Adrenal gland (tissue), 12 donors: ENCODE data around the gene NFIB. TPM values are rescaled to one million over a fixed set of nuclear protein-coding genes. Genes with fewer than 3 reads are reported as not detected.

Experiments
- DNase-seq, 7 donors: peaks; one replicate each; pipeline ENCODE4 v3.0.0-alpha.2; 2019 to 2020
- H3K27ac ChIP-seq, 5 donors: fragments of 200-600 bp; sonication (generic) in 4 of 5; 1 replicate in 3 of 5; 2 replicates in 2 of 5; pipeline versions ENCODE4 v1.5.1 to v1.8.0; 2016 to 2020; ENCODE audit warnings: mild to moderate bottlenecking in 1 of 5
- H3K27me3 ChIP-seq: fragments of 200-600 bp; 2 replicates; pipeline ENCODE4 v1.8.0; 2021
- H3K36me3 ChIP-seq, 2 donors: fragments of 200-600 bp; replicated peaks in 1 of 2; 1 replicate in 1 of 2; 2 replicates in 1 of 2; pipeline versions ENCODE4 v1.5.1 to v1.8.0; 2018 to 2022
- H3K4me1 ChIP-seq, 2 donors: fragments of 200-600 bp; replicated peaks in 1 of 2; 1 replicate in 1 of 2; 2 replicates in 1 of 2; pipeline versions ENCODE4 v1.5.1 to v1.8.0; 2018 to 2021
- H3K4me3 ChIP-seq, 4 donors: fragments of 200-600 bp; sonication (generic) in 3 of 4; one replicate each; pipeline ENCODE4 v1.5.1; 2016 to 2018
- H3K9me3 ChIP-seq, 3 donors: fragments of 200-600 bp; sonication (generic) in 1 of 3; replicated peaks in 1 of 3; 1 replicate in 2 of 3; 2 replicates in 1 of 3; pipeline versions ENCODE4 v1.5.1 to v1.8.0; 2016 to 2021
- POLR2A ChIP-seq, 2 donors: fragments of 450-650 bp; IDR thresholded peaks; one replicate each; pipeline ENCODE4 v1.6.1; 2017; ENCODE audit warnings: antibody characterized with exemption in 2 of 2, mild to moderate bottlenecking in 2 of 2, moderate library complexity in 1 of 2
- WGBS, 4 donors: extraction: QIAGEN DNeasy Blood & Tissue Kit in 2 of 4; methylation state at CpG; one replicate each; pipeline versions ENCODE4 v1.1.5 to v1.1.7; 2013 to 2017; 5-methylcytosine and 5-hydroxymethylcytosine counted together
- intact Hi-C, 2 donors: fragments of 100-400 bp; cut with DNase I; formaldehyde crosslinking; loops; one replicate each; pipeline versions ENCODE4 v1.14.1 to v1.15.0; 2022 to 2023
- polyA plus RNA-seq, 3 donors: library from polyadenylated mRNA; stranded (reverse); fragments of 200-250 nt in 2 of 3; fragments of 350-450 nt in 1 of 3; fragmentation: Illumina TruSeq in 1 of 3; extraction: RNeasy Lipid Tissue Mini Kit (QIAGEN cat#74804) in 1 of 3; gene quantifications; one replicate each; pipeline ENCODE4 v1.2.3, GENCODE V29; 2013 to 2014
- total RNA-seq, 9 donors: library from RNA; depleted of rRNA in 4 of 9; stranded (reverse); fragments of >200 nt in 4 of 9; fragments of 120-200 nt in 1 of 9; fragmentation: NEBNext Ultra II Directional in 1 of 9; extraction: Animal tissue kit (Norgen Biotek cat#: 25700) in 1 of 9; gene quantifications; one replicate each; pipeline versions ENCODE4 v1.1.0 to v1.2.4, GENCODE V29; 2013 to 2023
- TF ChIP-seq, protein P1 (sequence below), 6 experiments: fragments of 450-650 bp in 4 of 6; fragments of 200-600 bp in 2 of 6; sonication (generic) in 1 of 6; IDR thresholded peaks; 1 replicate in 5 of 6; 2 replicates in 1 of 6; pipeline versions ENCODE4 v1.5.1 to v1.8.0; 2016 to 2021; ENCODE audit warnings: antibody characterized with exemption in 6 of 6, mild to moderate bottlenecking in 2 of 6, moderate library complexity in 1 of 6
- donor health status: healthy with polysubstance abuse.
- donor health status: Bipolar disorder and iron deficiency.
- donor health status: DM: yes; HTN: yes; CAD: no.
- donor health status: DM: no; HTN: no; CAD: no.
- donor health status: DM: no; HTN: no; CAD: no.
- donor health status: DM: yes; HTN: yes; CAD: no.

NFIB gene
- total and polyA plus RNA-seq, 12 donors, result 10.9 to 84.1 (median 43.0) TPM

DNA sequence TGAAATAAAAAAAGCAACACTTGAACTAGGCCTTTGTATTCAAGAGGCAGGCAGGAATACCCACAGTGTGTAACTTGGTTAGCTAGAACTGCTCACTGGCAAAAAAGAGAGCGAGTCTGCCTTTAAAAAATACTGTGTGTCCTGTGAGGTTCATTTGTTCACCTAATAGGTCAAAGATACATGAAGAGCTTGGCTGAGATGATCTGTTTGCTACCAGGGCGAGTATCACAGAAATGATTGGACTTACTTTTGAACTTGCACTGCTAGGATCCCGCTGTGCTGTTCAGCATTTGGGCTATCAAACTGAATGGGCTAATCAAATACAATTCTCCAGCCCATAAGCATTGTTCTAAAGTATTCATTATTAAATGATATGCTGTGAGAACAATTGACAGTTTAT is 229.1 kb downstream of the NFIB start:
- intact Hi-C loops, result no loop called here
- 81 to 94% (median 92%) methylated on average over 3 of the region's 3 CpGs for WGBS, 4 donors

DNA sequence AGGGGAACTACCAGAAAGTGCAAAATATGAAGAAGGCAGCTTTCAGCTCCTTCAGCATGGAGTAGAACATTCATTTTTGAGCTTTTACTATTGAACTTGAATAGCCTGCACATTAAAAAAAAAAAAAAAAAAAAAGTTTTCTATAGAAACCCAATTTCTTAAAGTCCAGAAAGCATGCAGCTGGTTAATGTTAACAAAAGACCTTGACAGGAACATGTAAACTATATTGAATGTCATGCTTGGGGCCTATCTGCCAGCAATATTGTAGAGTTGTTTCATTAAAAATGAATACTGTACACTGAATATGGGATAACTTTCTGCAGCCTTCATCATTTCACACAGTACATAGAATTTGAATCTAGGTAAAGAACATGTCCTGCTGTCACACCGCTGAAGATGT is 230.6 kb downstream of the NFIB start:
- H3K27me3 ChIP-seq, result no peaks in the 10 kb centered on the region
- DNase-seq, result no peak
- intact Hi-C loops, result no loop called here
- H3K27ac ChIP-seq, result no peak overlapping the region
- WGBS, 4 donors, result 93 to 100% (median 100%) methylated on average over 1 of the region's 1 CpG
- no peak overlapping the region for H3K4me3 ChIP-seq
- H3K36me3 ChIP-seq, result peaks cover 0 to 3% of the 10 kb centered on the region in 2 donors
- no peaks in the 10 kb centered on the region for H3K4me1 ChIP-seq
- H3K9me3 ChIP-seq, result no peaks in the 10 kb centered on the region
- TF ChIP-seq, protein P1, sequence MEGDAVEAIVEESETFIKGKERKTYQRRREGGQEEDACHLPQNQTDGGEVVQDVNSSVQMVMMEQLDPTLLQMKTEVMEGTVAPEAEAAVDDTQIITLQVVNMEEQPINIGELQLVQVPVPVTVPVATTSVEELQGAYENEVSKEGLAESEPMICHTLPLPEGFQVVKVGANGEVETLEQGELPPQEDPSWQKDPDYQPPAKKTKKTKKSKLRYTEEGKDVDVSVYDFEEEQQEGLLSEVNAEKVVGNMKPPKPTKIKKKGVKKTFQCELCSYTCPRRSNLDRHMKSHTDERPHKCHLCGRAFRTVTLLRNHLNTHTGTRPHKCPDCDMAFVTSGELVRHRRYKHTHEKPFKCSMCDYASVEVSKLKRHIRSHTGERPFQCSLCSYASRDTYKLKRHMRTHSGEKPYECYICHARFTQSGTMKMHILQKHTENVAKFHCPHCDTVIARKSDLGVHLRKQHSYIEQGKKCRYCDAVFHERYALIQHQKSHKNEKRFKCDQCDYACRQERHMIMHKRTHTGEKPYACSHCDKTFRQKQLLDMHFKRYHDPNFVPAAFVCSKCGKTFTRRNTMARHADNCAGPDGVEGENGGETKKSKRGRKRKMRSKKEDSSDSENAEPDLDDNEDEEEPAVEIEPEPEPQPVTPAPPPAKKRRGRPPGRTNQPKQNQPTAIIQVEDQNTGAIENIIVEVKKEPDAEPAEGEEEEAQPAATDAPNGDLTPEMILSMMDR (IDR thresholded peaks at IDR 0.05), result no peak
- no peak for TF ChIP-seq POLR2A (IDR thresholded peaks at IDR 0.05)

More for the DNA sequence above, 229.1 kb downstream of the NFIB start:
- no peak for DNase-seq
- Histone ChIP-seq H3K9me3 (no peaks in the 10 kb centered on the region), H3K4me3 (no peak overlapping the region), H3K27ac (no peak overlapping the region), H3K4me1 (no peaks in the 10 kb centered on the region), H3K36me3 (peaks cover 0 to 3% of the 10 kb centered on the region in 2 donors), H3K27me3 (no peaks in the 10 kb centered on the region)
- no peak for TF ChIP-seq POLR2A (IDR thresholded peaks at IDR 0.05)
- TF ChIP-seq, protein P1 (IDR thresholded peaks at IDR 0.05), result no peak

DNA sequence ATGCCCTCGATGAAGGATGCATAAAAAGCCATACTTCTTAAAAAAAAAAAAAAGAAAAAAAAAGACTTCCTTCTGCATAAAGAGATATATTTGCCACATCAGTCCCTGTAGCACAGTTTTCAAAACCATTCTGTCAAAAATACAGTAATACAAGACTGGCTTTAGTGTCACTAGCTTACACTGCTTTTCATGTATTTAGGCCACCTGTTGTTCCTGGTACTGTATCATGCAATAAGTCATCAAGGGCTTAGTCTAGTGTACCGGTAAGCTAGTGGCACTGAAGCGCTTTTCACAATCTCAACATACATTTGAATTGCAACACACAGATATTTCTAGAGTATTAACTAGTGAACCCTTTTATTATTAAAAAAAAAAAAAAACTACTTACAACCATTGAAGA is 231.2 kb downstream of the NFIB start:
- Histone ChIP-seq H3K27me3 (no peaks in the 10 kb centered on the region), H3K9me3 (no peaks in the 10 kb centered on the region), H3K36me3 (peaks cover 0 to 3% of the 10 kb centered on the region in 2 donors), H3K4me1 (no peaks in the 10 kb centered on the region), H3K27ac (no peak overlapping the region), H3K4me3 (no peak overlapping the region)
- DNase-seq, result no peak
- 82 to 93% (median 86%) methylated on average over 3 of the region's 3 CpGs for WGBS, 4 donors
- intact Hi-C loops, result no loop called here
- TF ChIP-seq, protein P1 (IDR thresholded peaks at IDR 0.05), result no peak

DNA sequence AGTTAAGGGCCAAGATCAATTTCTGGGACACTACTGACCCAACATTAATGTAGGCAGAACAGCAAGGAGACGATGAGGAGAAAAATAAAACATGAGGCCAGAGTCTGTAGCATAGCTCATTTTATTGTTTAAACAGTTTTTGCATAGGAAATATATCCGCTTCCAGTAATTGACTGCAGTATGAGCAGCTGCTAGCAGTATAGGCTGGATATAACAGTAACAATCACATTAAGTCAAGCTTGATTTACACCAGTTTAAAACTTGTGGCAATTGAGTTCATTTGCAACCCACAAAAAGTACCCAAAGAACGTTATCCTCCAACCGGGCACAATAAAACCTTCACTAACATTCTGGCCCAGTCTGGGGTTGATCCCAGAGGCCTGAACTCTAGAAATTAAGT is 232.2 kb downstream of the NFIB start:
- H3K4me3 ChIP-seq, result no peak overlapping the region
- 91 to 97% (median 93%) methylated on average over 4 of the region's 4 CpGs for WGBS, 4 donors
- H3K9me3 ChIP-seq, result no peaks in the 10 kb centered on the region
- DNase-seq, result no peak
- no peak overlapping the region for H3K27ac ChIP-seq
- H3K36me3 ChIP-seq, result no peaks in the 10 kb centered on the region
- TF ChIP-seq POLR2A (IDR thresholded peaks at IDR 0.05), result no peak
- TF ChIP-seq, protein P1 (IDR thresholded peaks at IDR 0.05), result no peak
- intact Hi-C loops, result no loop called here
- no peaks in the 10 kb centered on the region for H3K4me1 ChIP-seq
- no peaks in the 10 kb centered on the region for H3K27me3 ChIP-seq
